ENCODE data around the gene DOLK. TPM values are rescaled to one million over a fixed set of nuclear protein-coding genes. Genes with fewer than 3 reads are reported as not detected.

DOLK gene
- total and polyA plus RNA-seq, 11 donors = 7.8 to 15.6 (median 10.6) TPM

DNA sequence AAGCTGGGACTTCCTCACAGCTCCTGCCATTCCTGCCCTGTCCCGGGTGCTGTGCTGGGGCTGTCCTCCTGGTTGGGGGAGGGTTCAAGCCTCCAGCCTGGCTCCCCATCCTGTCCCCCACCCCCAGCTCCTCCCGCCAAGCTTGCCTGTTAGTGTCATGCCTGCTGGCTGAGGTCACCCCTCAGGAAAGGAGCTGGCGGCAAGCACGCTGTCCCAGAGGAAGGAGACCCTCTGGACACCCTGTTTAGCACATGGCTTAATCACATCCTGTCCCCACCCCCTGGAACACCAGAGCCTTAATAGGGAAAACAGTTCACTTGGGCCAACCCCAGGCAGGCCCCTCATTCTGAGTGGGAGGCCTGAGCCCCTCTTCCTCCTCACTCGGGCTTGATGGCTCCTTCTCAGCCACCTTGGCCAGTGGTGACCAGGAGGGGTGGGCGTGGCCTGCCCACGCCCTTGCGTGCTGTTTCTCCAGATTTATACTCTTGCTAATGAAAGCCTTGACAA lies 35.8 kb downstream of the DOLK start:
- intact Hi-C loops (cut with DNase I) = no loop called here
- H3K4me3 ChIP-seq = peak overlapping the region in 2 of 12 donors; percentile 4 to 8
- 19 to 33% (median 24%) methylated on average over 6 to 8 of the region's 8 CpGs for WGBS, 4 donors
- H3K36me3 ChIP-seq = peaks cover 3 to 71% (median 43%) of the 10 kb centered on the region in 9 donors
- TF ChIP-seq, protein P1, sequence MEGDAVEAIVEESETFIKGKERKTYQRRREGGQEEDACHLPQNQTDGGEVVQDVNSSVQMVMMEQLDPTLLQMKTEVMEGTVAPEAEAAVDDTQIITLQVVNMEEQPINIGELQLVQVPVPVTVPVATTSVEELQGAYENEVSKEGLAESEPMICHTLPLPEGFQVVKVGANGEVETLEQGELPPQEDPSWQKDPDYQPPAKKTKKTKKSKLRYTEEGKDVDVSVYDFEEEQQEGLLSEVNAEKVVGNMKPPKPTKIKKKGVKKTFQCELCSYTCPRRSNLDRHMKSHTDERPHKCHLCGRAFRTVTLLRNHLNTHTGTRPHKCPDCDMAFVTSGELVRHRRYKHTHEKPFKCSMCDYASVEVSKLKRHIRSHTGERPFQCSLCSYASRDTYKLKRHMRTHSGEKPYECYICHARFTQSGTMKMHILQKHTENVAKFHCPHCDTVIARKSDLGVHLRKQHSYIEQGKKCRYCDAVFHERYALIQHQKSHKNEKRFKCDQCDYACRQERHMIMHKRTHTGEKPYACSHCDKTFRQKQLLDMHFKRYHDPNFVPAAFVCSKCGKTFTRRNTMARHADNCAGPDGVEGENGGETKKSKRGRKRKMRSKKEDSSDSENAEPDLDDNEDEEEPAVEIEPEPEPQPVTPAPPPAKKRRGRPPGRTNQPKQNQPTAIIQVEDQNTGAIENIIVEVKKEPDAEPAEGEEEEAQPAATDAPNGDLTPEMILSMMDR (IDR thresholded peaks at IDR 0.05) = no peak
- peak in 1 of 2 donors; percentile 19 for TF ChIP-seq POLR2A (IDR thresholded peaks at IDR 0.05)
- peaks cover 15 to 83% (median 72%) of the 10 kb centered on the region in 12 donors for H3K4me1 ChIP-seq
- no peaks in the 10 kb centered on the region for H3K9me3 ChIP-seq
- no peaks in the 10 kb centered on the region for H3K27me3 ChIP-seq
- H3K27ac ChIP-seq = peak overlapping the region; percentile 69 to 92 (median 86)
- DNase-seq (peak; percentile 84 to 92 (median 86)), ATAC-seq (peak; percentile 82 to 92 (median 86))

DNA sequence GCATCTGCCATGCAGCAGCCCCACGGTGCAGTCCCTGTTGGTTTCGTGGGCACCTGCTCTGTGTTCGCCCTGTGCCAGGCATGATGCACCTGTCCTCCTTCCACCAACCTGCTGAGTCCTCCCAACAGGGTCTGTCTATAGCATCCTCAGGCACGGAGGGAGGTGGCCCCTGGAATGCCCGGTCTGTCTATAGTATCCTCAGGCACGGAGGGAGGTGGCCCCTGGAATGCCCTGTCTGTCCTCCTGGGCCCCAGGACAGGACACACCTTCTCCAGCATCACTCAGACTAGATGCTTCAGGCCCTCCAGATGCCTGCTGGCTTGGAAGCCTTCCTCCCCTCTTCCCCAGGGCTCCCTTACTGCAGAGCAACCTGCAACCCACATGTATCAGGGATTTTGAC lies 36.5 kb downstream of the DOLK start:
- H3K27ac ChIP-seq = peak overlapping the region; percentile 69 to 92 (median 84)
- peaks cover 3 to 64% (median 36%) of the 10 kb centered on the region in 9 donors for H3K36me3 ChIP-seq
- H3K4me3 ChIP-seq = peak overlapping the region in 1 of 12 donors; percentile 8
- DNase-seq (no peak), ATAC-seq (peak in 1 of 4 donors; percentile 1)
- 58 to 68% (median 68%) methylated on average over 5 to 6 of the region's 6 CpGs for WGBS, 4 donors
- H3K4me1 ChIP-seq = peaks cover 9 to 83% (median 65%) of the 10 kb centered on the region in 12 donors
- intact Hi-C loops (cut with DNase I) = no loop called here
- TF ChIP-seq, protein P1 (IDR thresholded peaks at IDR 0.05) = no peak
- TF ChIP-seq POLR2A (IDR thresholded peaks at IDR 0.05) = no peak
- H3K27me3 ChIP-seq = no peaks in the 10 kb centered on the region
- H3K9me3 ChIP-seq = no peaks in the 10 kb centered on the region

DNA sequence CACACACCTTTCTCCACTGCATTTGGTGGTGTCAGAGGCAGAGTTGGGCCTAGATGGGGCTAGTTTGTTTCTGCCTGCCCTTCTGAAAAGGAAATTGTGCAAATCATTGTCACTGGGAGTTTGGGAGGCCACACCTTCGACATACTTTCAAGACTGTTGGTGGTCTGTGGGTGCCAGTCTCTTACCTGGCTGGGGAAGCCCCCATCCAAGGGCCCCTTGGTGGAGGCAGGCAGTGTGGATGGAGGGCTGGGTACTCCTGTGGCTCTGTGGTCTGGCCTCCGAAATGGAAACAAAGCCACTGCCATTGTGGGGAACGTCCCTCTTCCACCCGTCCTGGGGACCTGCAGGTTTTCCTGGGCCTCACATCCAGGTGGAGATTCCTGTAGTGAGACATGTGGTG lies 37.5 kb downstream of the DOLK start:
- Histone ChIP-seq H3K9me3 (no peaks in the 10 kb centered on the region), H3K36me3 (peaks cover 3 to 59% (median 34%) of the 10 kb centered on the region in 9 donors), H3K27me3 (no peaks in the 10 kb centered on the region), H3K4me3 (no peak overlapping the region), H3K4me1 (peaks cover 6 to 75% (median 59%) of the 10 kb centered on the region in 12 donors), H3K27ac (peak overlapping the region in 11 of 12 donors; percentile 17 to 90 (median 75))
- intact Hi-C loops (cut with DNase I) = no loop called here
- 83 to 94% (median 86%) methylated on average over 3 to 4 of the region's 4 CpGs for WGBS, 4 donors
- ATAC-seq = no peak
- no peak for DNase-seq
- no peak for TF ChIP-seq POLR2A (IDR thresholded peaks at IDR 0.05)
- TF ChIP-seq, protein P1 (IDR thresholded peaks at IDR 0.05) = no peak

DNA sequence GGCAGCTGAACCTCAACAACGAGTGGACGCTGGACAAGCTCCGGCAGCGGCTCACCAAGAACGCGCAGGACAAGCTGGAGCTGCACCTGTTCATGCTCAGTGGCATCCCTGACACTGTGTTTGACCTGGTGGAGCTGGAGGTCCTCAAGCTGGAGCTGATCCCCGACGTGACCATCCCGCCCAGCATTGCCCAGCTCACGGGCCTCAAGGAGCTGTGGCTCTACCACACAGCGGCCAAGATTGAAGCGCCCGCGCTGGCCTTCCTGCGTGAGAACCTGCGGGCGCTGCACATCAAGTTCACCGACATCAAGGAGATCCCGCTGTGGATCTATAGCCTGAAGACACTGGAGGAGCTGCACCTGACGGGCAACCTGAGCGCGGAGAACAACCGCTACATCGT lies 39.0 kb downstream of the DOLK start:
- no peak for ATAC-seq
- no peak overlapping the region for H3K27ac ChIP-seq
- H3K9me3 ChIP-seq = no peaks in the 10 kb centered on the region
- peaks cover 3 to 49% (median 32%) of the 10 kb centered on the region in 9 donors for H3K36me3 ChIP-seq
- H3K4me3 ChIP-seq = no peak overlapping the region
- no peaks in the 10 kb centered on the region for H3K27me3 ChIP-seq
- no peak for DNase-seq
- no peak for TF ChIP-seq POLR2A (IDR thresholded peaks at IDR 0.05)
- TF ChIP-seq, protein P1 (IDR thresholded peaks at IDR 0.05) = no peak
- 98 to 99% (median 98%) methylated on average over 17 to 24 of the region's 24 CpGs for WGBS, 4 donors
- H3K4me1 ChIP-seq = peaks cover 6 to 69% (median 46%) of the 10 kb centered on the region in 12 donors
- intact Hi-C loops (cut with DNase I) = no loop called here

Measured in heart left ventricle (tissue), 16 donors.